Activated T-cell treated with anti-CD3 and anti-CD28 coated beads, Interleukin-2, amount 50 U/mL, for 24 hours (primary cell): ENCODE data around the gene MACROH2A1.

Experiments used
- DNase-seq: peaks from one replicate; pipeline ENCODE4 v3.0.0-alpha.2; 2020
- H3K27ac Mint-ChIP-seq: 2 replicates; pipeline ENCODE4 v1.8.0; 2020; ENCODE audit warnings: mild to moderate bottlenecking, mixed read lengths
- H3K27me3 Mint-ChIP-seq: 2 replicates; pipeline ENCODE4 v1.8.0; 2020; ENCODE audit warnings: mixed read lengths
- H3K36me3 Mint-ChIP-seq: 2 replicates; pipeline ENCODE4 v1.8.0; 2020; ENCODE audit warnings: low read depth, mixed read lengths
- H3K4me1 Mint-ChIP-seq: 2 replicates; pipeline ENCODE4 v1.8.0; 2020; ENCODE audit warnings: low read depth, mixed read lengths
- H3K4me3 Mint-ChIP-seq: 2 replicates; pipeline ENCODE4 v1.8.0; 2020; ENCODE audit warnings: mild to moderate bottlenecking, moderate library complexity, mixed read lengths
- H3K9me3 Mint-ChIP-seq: 2 replicates; pipeline ENCODE4 v1.8.0; 2020; ENCODE audit warnings: mixed read lengths

Gene MACROH2A1

GRCh38 chr5:135323227-135323626, 75.8 kb downstream of the MACROH2A1 start:
- H3K36me3 Mint-ChIP-seq = no peaks in the 10 kb centered on the region
- H3K27me3 Mint-ChIP-seq = no peaks in the 10 kb centered on the region
- no peak for DNase-seq
- no peak overlapping the region for H3K27ac Mint-ChIP-seq
- H3K4me3 Mint-ChIP-seq = no peak overlapping the region
- H3K4me1 Mint-ChIP-seq = peaks cover 21% of the 10 kb centered on the region
- no peaks in the 10 kb centered on the region for H3K9me3 Mint-ChIP-seq

GRCh38 chr5:135322744-135323143, 76.3 kb downstream of the MACROH2A1 start:
- no peaks in the 10 kb centered on the region for H3K9me3 Mint-ChIP-seq
- H3K27me3 Mint-ChIP-seq = no peaks in the 10 kb centered on the region
- no peak for DNase-seq
- H3K36me3 Mint-ChIP-seq = no peaks in the 10 kb centered on the region
- H3K4me3 Mint-ChIP-seq = no peak overlapping the region
- H3K27ac Mint-ChIP-seq = no peak overlapping the region
- H3K4me1 Mint-ChIP-seq = peaks cover 21% of the 10 kb centered on the region

GRCh38 chr5:135322271-135322670, 76.8 kb downstream of the MACROH2A1 start:
- H3K9me3 Mint-ChIP-seq = no peaks in the 10 kb centered on the region
- H3K4me1 Mint-ChIP-seq = peaks cover 21% of the 10 kb centered on the region
- H3K36me3 Mint-ChIP-seq = no peaks in the 10 kb centered on the region
- H3K27me3 Mint-ChIP-seq = no peaks in the 10 kb centered on the region
- DNase-seq = no peak
- no peak overlapping the region for H3K4me3 Mint-ChIP-seq
- H3K27ac Mint-ChIP-seq = no peak overlapping the region

- no peak overlapping the region for H3K4me3 Mint-ChIP-seq
- no peaks in the 10 kb centered on the region for H3K27me3 Mint-ChIP-seq
- H3K27ac Mint-ChIP-seq = no peak overlapping the region
- H3K9me3 Mint-ChIP-seq = no peaks in the 10 kb centered on the region
- peaks cover 14% of the 10 kb centered on the region for H3K4me1 Mint-ChIP-seq
- no peaks in the 10 kb centered on the region for H3K36me3 Mint-ChIP-seq
- DNase-seq = no peak
Observed at GRCh38 chr5:135320718-135321484, 78.1 kb downstream of the MACROH2A1 start.

- Mint-ChIP-seq H3K4me3 (no peak overlapping the region), H3K4me1 (peaks cover 6% of the 10 kb centered on the region), H3K36me3 (no peaks in the 10 kb centered on the region), H3K27me3 (no peaks in the 10 kb centered on the region), H3K27ac (no peak overlapping the region), H3K9me3 (no peaks in the 10 kb centered on the region)
- DNase-seq = no peak
Observed at GRCh38 chr5:135319928-135320606, 79.0 kb downstream of the MACROH2A1 start.

GRCh38 chr5:135319458-135319857, 79.6 kb downstream of the MACROH2A1 start:
- Mint-ChIP-seq H3K27me3 (no peaks in the 10 kb centered on the region), H3K4me1 (peaks cover under 1% of the 10 kb centered on the region), H3K36me3 (no peaks in the 10 kb centered on the region), H3K9me3 (no peaks in the 10 kb centered on the region), H3K4me3 (no peak overlapping the region), H3K27ac (no peak overlapping the region)
- no peak for DNase-seq

- Mint-ChIP-seq H3K4me3 (no peak overlapping the region), H3K27me3 (no peaks in the 10 kb centered on the region), H3K27ac (no peak overlapping the region), H3K4me1 (no peaks in the 10 kb centered on the region), H3K9me3 (no peaks in the 10 kb centered on the region), H3K36me3 (no peaks in the 10 kb centered on the region)
- DNase-seq = no peak
Observed at GRCh38 chr5:135318924-135319323, 80.1 kb downstream of the MACROH2A1 start.

- H3K4me3 Mint-ChIP-seq = no peak overlapping the region
- peaks cover 4% of the 10 kb centered on the region for H3K4me1 Mint-ChIP-seq
- no peaks in the 10 kb centered on the region for H3K9me3 Mint-ChIP-seq
- no peaks in the 10 kb centered on the region for H3K27me3 Mint-ChIP-seq
- no peak overlapping the region for H3K27ac Mint-ChIP-seq
- no peaks in the 10 kb centered on the region for H3K36me3 Mint-ChIP-seq
- DNase-seq = no peak
Observed at GRCh38 chr5:135318037-135318436, 81.0 kb downstream of the MACROH2A1 start.

GRCh38 chr5:135317286-135317685, 81.7 kb downstream of the MACROH2A1 start:
- Mint-ChIP-seq H3K36me3 (no peaks in the 10 kb centered on the region), H3K27ac (no peak overlapping the region), H3K27me3 (no peaks in the 10 kb centered on the region), H3K4me3 (no peak overlapping the region), H3K4me1 (peaks cover 4% of the 10 kb centered on the region), H3K9me3 (no peaks in the 10 kb centered on the region)
- DNase-seq = no peak

- DNase-seq = no peak
- H3K9me3 Mint-ChIP-seq = no peaks in the 10 kb centered on the region
- H3K27ac Mint-ChIP-seq = no peak overlapping the region
- H3K27me3 Mint-ChIP-seq = no peaks in the 10 kb centered on the region
- H3K36me3 Mint-ChIP-seq = no peaks in the 10 kb centered on the region
- H3K4me1 Mint-ChIP-seq = peaks cover 9% of the 10 kb centered on the region
- no peak overlapping the region for H3K4me3 Mint-ChIP-seq
Observed at GRCh38 chr5:135315386-135315785, 83.6 kb downstream of the MACROH2A1 start.

GRCh38 chr5:135313946-135314345, 85.1 kb downstream of the MACROH2A1 start:
- DNase-seq = no peak
- Mint-ChIP-seq H3K27me3 (peaks cover 2% of the 10 kb centered on the region), H3K36me3 (no peaks in the 10 kb centered on the region), H3K4me1 (peaks cover 22% of the 10 kb centered on the region), H3K9me3 (no peaks in the 10 kb centered on the region), H3K4me3 (no peak overlapping the region), H3K27ac (no peak overlapping the region)

- H3K36me3 Mint-ChIP-seq = no peaks in the 10 kb centered on the region
- no peak overlapping the region for H3K27ac Mint-ChIP-seq
- H3K4me1 Mint-ChIP-seq = peaks cover 22% of the 10 kb centered on the region
- peaks cover 2% of the 10 kb centered on the region for H3K27me3 Mint-ChIP-seq
- DNase-seq = no peak
- H3K9me3 Mint-ChIP-seq = no peaks in the 10 kb centered on the region
- H3K4me3 Mint-ChIP-seq = no peak overlapping the region
Observed at GRCh38 chr5:135313405-135313804, 85.6 kb downstream of the MACROH2A1 start.

GRCh38 chr5:135312255-135312935, 86.6 kb downstream of the MACROH2A1 start:
- Mint-ChIP-seq H3K4me3 (no peak overlapping the region), H3K4me1 (peaks cover 23% of the 10 kb centered on the region), H3K9me3 (no peaks in the 10 kb centered on the region), H3K27ac (no peak overlapping the region), H3K27me3 (peaks cover 2% of the 10 kb centered on the region), H3K36me3 (no peaks in the 10 kb centered on the region)
- no peak for DNase-seq

- peaks cover 2% of the 10 kb centered on the region for H3K27me3 Mint-ChIP-seq
- H3K4me3 Mint-ChIP-seq = no peak overlapping the region
- peaks cover 23% of the 10 kb centered on the region for H3K4me1 Mint-ChIP-seq
- H3K9me3 Mint-ChIP-seq = no peaks in the 10 kb centered on the region
- H3K27ac Mint-ChIP-seq = no peak overlapping the region
- DNase-seq = no peak
- H3K36me3 Mint-ChIP-seq = no peaks in the 10 kb centered on the region
Observed at GRCh38 chr5:135310328-135310989, 88.6 kb downstream of the MACROH2A1 start.
